Measurements from ENCODE around the gene C7orf57.

Gene C7orf57

GRCh38 chr7:48101968-48102367 lies 66.6 kb downstream of the C7orf57 start:
- TF ChIP-seq, protein P1, sequence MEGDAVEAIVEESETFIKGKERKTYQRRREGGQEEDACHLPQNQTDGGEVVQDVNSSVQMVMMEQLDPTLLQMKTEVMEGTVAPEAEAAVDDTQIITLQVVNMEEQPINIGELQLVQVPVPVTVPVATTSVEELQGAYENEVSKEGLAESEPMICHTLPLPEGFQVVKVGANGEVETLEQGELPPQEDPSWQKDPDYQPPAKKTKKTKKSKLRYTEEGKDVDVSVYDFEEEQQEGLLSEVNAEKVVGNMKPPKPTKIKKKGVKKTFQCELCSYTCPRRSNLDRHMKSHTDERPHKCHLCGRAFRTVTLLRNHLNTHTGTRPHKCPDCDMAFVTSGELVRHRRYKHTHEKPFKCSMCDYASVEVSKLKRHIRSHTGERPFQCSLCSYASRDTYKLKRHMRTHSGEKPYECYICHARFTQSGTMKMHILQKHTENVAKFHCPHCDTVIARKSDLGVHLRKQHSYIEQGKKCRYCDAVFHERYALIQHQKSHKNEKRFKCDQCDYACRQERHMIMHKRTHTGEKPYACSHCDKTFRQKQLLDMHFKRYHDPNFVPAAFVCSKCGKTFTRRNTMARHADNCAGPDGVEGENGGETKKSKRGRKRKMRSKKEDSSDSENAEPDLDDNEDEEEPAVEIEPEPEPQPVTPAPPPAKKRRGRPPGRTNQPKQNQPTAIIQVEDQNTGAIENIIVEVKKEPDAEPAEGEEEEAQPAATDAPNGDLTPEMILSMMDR (IDR thresholded peaks at IDR 0.05; ENCODE audit: insufficient read depth, low read length, poor library complexity, severe bottlenecking), result peak; percentile 30
- no peak for DNase-seq (ENCODE audit: extremely low read depth, insufficient read length)
- H3K4me3 ChIP-seq (replicated peaks; ENCODE audit: low read depth, low read length), result no peak overlapping the region
- no peaks in the 10 kb centered on the region for H3K27me3 ChIP-seq (replicated peaks; ENCODE audit: control insufficient read depth, insufficient read depth, low read length)
- H3K36me3 ChIP-seq (ENCODE audit: control insufficient read depth, insufficient read depth, low read length), result no peaks in the 10 kb centered on the region

GRCh38 chr7:48102530-48102929 lies 67.2 kb downstream of the C7orf57 start:
- H3K36me3 ChIP-seq (ENCODE audit: control insufficient read depth, insufficient read depth, low read length), result no peaks in the 10 kb centered on the region
- TF ChIP-seq, protein P1 (IDR thresholded peaks at IDR 0.05; ENCODE audit: insufficient read depth, low read length, poor library complexity, severe bottlenecking), result no peak

GRCh38 chr7:48105045-48105444 lies 69.7 kb downstream of the C7orf57 start:
- Histone ChIP-seq H3K27me3 (replicated peaks; ENCODE audit: control insufficient read depth, insufficient read depth, low read length) (no peaks in the 10 kb centered on the region), H3K4me3 (replicated peaks; ENCODE audit: low read depth, low read length) (no peak overlapping the region), H3K36me3 (ENCODE audit: control insufficient read depth, insufficient read depth, low read length) (peaks cover 1% of the 10 kb centered on the region; the same call in 1 of the 2 replicates)
- TF ChIP-seq, protein P1 (IDR thresholded peaks at IDR 0.05; ENCODE audit: insufficient read depth, low read length, poor library complexity, severe bottlenecking), result no peak
- DNase-seq (ENCODE audit: extremely low read depth, insufficient read length), result no peak

More at GRCh38 chr7:48102530-48102929, 67.2 kb downstream of the C7orf57 start:
- DNase-seq (ENCODE audit: extremely low read depth, insufficient read length), result no peak
- Histone ChIP-seq H3K4me3 (replicated peaks; ENCODE audit: low read depth, low read length) (no peak overlapping the region), H3K27me3 (replicated peaks; ENCODE audit: control insufficient read depth, insufficient read depth, low read length) (no peaks in the 10 kb centered on the region)

DNA sequence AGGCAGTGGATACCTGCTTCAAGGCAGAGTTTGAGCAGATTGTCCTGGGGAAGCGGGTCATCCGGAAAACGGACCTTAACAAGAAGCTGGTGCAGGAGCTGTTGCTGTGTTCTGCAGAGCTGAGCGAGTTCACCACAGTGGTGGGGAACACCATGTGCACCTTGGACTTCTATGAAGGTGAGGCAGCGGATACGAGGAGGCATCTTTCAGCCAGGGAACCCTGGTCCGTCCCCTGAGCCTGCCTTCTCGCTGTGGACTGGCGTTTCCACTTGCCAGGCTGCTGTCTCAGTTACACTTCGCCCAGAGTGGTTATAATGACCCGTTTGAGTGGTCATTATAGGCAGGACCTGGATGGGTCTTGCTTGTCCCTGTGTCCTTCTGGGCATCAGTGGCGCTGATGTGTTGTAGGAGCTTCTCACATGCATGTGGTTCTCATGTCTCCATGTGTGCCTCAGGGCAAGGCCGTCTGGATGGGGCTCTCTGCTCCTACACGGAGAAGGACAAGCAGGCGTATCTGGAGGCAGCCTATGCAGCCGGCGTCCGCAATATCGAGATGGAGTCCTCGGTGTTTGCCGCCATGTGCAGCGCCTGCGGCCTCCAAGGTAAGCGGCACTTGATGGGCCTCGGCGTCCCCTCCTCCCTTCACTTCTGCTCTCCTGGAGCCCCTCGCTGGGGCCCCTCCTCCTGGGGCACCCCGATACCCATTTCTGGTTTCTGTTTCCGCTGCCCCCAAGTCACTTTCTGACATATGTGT lies 71.7 kb downstream of the C7orf57 start:
- TF ChIP-seq, protein P1 (IDR thresholded peaks at IDR 0.05; ENCODE audit: insufficient read depth, low read length, poor library complexity, severe bottlenecking), result no peak
- no peaks in the 10 kb centered on the region for H3K27me3 ChIP-seq (replicated peaks; ENCODE audit: control insufficient read depth, insufficient read depth, low read length)
- no peak for DNase-seq (ENCODE audit: extremely low read depth, insufficient read length)
- peaks cover 1% of the 10 kb centered on the region; the same call in 1 of the 2 replicates for H3K36me3 ChIP-seq (ENCODE audit: control insufficient read depth, insufficient read depth, low read length)
- no peak overlapping the region for H3K4me3 ChIP-seq (replicated peaks; ENCODE audit: low read depth, low read length)

- DNase-seq (ENCODE audit: extremely low read depth, insufficient read length), result no peak
- H3K36me3 ChIP-seq (ENCODE audit: control insufficient read depth, insufficient read depth, low read length), result peaks cover 1% of the 10 kb centered on the region; the same call in 1 of the 2 replicates
- H3K4me3 ChIP-seq (replicated peaks; ENCODE audit: low read depth, low read length), result no peak overlapping the region
- TF ChIP-seq, protein P1 (IDR thresholded peaks at IDR 0.05; ENCODE audit: insufficient read depth, low read length, poor library complexity, severe bottlenecking), result no peak
- no peaks in the 10 kb centered on the region for H3K27me3 ChIP-seq (replicated peaks; ENCODE audit: control insufficient read depth, insufficient read depth, low read length)
Measured at GRCh38 chr7:48107926-48108472, 72.7 kb downstream of the C7orf57 start.
